Measurements from ENCODE around the gene BAHCC1. TPM values are rescaled to one million over a fixed set of nuclear protein-coding genes. Genes with fewer than 3 reads are reported as not detected.

The BAHCC1 gene
- total RNA-seq, 1 experiment from 2014 or later: 9.9 TPM

DNA sequence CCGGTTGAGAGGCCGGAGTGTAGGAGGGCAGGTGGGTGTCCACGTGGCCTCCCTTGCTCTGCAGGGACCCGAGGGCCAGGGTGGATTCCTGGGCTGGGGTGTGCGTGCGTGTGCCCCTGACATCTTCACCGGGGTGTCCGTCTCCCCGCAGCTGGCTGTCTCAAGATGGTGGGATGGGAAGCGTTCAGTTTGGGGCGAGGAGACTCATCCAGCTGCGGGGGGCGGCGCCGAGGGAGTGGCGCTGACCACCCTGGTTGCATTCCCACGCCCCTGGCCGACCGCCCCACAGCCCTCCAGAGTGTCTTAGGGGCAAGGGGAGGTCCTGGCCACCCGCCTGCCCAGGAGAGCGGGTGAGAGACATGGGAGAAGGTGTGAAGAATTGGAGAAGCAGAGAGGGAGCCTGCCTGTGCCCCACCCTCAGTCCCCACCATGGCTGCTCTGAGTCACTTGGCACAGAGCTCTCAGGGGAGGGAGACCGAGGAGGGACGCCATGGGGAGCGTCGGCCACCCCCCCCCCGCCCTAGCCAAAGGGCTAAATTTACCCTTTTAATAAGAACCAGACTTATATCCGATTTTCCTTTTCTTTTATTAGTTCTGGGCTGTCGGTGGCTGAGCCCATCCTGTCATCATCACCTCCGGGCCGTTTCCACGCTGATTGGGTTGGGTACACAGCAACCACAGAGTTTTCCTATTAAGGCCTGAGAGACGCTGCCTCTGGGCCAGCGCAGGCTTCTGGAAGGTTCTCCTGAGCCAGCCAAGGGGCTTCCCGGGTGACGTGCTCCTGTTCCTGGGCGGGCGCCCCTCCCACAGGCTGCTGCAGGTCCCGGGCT, 22.0 kb downstream of the BAHCC1 start:
- Histone ChIP-seq H4K20me1 (ENCODE audit: low read length) (no peaks in the 10 kb centered on the region), H3K9ac (ENCODE audit: low read length) (no peak overlapping the region), H3K27me3 (ENCODE audit: low read length) (no peaks in the 10 kb centered on the region), H3K4me2 (ENCODE audit: low read length) (no peak overlapping the region), H3K4me1 (ENCODE audit: insufficient read depth, low read length) (peaks cover 34% of the 10 kb centered on the region), H3K9me2 (replicated peaks; ENCODE audit: low read length) (no peaks in the 10 kb centered on the region), H3K4me3 (ENCODE audit: low read length) (no peak overlapping the region), H2AFZ (ENCODE audit: low read length) (no peak overlapping the region), H3K27ac (ENCODE audit: low read length) (no peak overlapping the region; the same call in 1 of the 2 replicates), H3F3A (ENCODE audit: low read length, unreplicated experiment) (peaks cover 3% of the 10 kb centered on the region), H3K9me3 (ENCODE audit: low read length) (no peaks in the 10 kb centered on the region), H3K36me3 (ENCODE audit: low read depth, low read length) (no peaks in the 10 kb centered on the region), H3K79me2 (ENCODE audit: low read length) (peaks cover 6% of the 10 kb centered on the region; the same call in 1 of the 2 replicates)
- ChIA-PET POLR2A (ENCODE audit: unreplicated experiment) (no interaction called here), CTCF (no interaction called here)
- peak; percentile 20 for DNase-seq
- intact Hi-C loops (cut with micrococcal nuclease): no loop called here
- no peak for ATAC-seq
- BruUV-seq (replicated peaks): no TSS peak
- TF ChIP-seq EZH2 (IDR thresholded peaks at IDR 0.05; ENCODE audit: low read length, unreplicated experiment) (no peak), CTCF (conservative IDR thresholded peaks at IDR 0.05; ENCODE audit: low read depth, low read length) (no peak), EZH2phosphoT487 (IDR thresholded peaks at IDR 0.05; ENCODE audit: borderline replicate concordance, low read length) (no peak)

DNA sequence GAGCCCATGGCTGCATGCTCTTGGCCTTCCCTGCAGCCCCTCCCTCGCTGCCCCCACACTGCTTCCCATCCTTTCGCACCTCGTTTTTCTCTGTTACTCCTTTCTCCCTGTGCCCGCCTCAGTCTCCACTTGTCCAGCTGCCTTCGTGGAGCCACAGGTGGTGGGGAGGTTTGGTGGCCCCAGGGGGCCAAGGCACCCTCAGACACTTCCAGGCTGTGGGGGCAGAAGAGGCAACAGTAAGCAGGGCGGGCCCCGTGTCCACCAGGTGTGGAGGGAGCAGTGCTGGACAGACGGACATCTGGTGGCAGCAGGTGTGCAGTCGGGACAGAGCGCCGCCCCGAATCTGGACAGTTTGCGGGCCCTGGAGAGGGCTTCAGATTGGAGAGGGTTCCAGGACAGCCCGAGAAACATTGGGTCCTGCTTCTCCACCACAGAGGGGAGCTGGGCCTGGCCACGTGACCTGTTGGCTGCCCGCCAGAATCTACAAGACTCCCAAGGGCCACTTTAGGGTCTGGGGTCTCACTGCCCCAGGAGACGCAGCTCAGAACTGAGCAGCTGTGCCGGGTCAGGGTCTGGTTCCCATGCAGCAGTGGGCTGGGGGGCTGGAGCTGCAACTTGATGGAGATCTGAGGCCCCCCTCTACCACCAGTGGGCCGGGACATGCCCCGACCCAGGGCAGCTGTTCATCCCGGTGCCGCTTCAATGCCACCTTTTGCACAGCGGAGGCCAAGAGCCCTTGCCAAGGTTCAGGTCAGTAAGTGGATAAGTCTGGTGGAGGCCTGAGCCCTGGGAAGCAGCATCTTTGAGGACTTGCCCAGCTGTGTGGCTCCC, 22.8 kb downstream of the BAHCC1 start:
- intact Hi-C loops (cut with micrococcal nuclease): no loop called here
- no peaks in the 10 kb centered on the region for H3K9me2 ChIP-seq (replicated peaks; ENCODE audit: low read length)
- BruUV-seq (replicated peaks): no TSS peak
- no peak overlapping the region for H2AFZ ChIP-seq (ENCODE audit: low read length)
- H3K4me3 ChIP-seq (ENCODE audit: low read length): no peak overlapping the region
- H3K9ac ChIP-seq (ENCODE audit: low read length): peak overlapping the region; percentile 80; the same call in 1 of the 2 replicates
- ATAC-seq: no peak
- no peaks in the 10 kb centered on the region for H3K27me3 ChIP-seq (ENCODE audit: low read length)
- H3K4me2 ChIP-seq (ENCODE audit: low read length): peak overlapping the region; percentile 78; the same call in 1 of the 2 replicates
- no peaks in the 10 kb centered on the region for H4K20me1 ChIP-seq (ENCODE audit: low read length)
- no peaks in the 10 kb centered on the region for H3K36me3 ChIP-seq (ENCODE audit: low read depth, low read length)
- peaks cover 3% of the 10 kb centered on the region for H3F3A ChIP-seq (ENCODE audit: low read length, unreplicated experiment)
- POLR2A ChIA-PET (ENCODE audit: unreplicated experiment): interaction anchor here (0.8 kb wide), 1 partner anchor 23 kb away, joined by 3 read pairs; the partner anchor contains the start of gene BAHCC1
- H3K4me1 ChIP-seq (ENCODE audit: insufficient read depth, low read length): peaks cover 43% of the 10 kb centered on the region
- CTCF ChIA-PET: no interaction called here
- no peaks in the 10 kb centered on the region for H3K9me3 ChIP-seq (ENCODE audit: low read length)
- no peak for DNase-seq
- H3K79me2 ChIP-seq (ENCODE audit: low read length): peaks cover 11% of the 10 kb centered on the region; the same call in 1 of the 2 replicates
- TF ChIP-seq CTCF (conservative IDR thresholded peaks at IDR 0.05; ENCODE audit: low read depth, low read length): no peak
- TF ChIP-seq EZH2 (IDR thresholded peaks at IDR 0.05; ENCODE audit: low read length, unreplicated experiment): no peak
- TF ChIP-seq EZH2phosphoT487 (IDR thresholded peaks at IDR 0.05; ENCODE audit: borderline replicate concordance, low read length): no peak
- H3K27ac ChIP-seq (ENCODE audit: low read length): peak overlapping the region; percentile 87
